Measurements from ENCODE around the gene WNT5A.

DNA sequence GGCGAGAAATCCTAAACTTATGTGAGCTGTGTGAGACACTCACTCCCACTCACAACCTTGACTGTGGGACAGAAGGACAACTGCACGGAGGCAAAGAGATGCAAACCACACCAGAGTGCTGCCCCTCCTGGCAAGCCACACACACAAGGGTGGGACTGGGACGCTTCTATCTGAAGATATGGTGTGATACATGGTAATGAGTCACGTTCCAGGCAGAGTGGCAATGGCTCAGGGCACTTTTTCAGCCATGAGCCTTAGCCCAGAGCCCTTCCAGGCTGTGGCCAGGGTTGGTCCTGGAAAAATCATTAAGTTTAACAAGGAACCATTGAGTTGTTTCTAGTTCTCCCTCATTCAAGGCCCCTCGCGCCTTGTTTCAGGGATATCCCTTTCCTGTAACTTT, 56.1 kb downstream of the WNT5A start:
- TF ChIP-seq, protein P1, sequence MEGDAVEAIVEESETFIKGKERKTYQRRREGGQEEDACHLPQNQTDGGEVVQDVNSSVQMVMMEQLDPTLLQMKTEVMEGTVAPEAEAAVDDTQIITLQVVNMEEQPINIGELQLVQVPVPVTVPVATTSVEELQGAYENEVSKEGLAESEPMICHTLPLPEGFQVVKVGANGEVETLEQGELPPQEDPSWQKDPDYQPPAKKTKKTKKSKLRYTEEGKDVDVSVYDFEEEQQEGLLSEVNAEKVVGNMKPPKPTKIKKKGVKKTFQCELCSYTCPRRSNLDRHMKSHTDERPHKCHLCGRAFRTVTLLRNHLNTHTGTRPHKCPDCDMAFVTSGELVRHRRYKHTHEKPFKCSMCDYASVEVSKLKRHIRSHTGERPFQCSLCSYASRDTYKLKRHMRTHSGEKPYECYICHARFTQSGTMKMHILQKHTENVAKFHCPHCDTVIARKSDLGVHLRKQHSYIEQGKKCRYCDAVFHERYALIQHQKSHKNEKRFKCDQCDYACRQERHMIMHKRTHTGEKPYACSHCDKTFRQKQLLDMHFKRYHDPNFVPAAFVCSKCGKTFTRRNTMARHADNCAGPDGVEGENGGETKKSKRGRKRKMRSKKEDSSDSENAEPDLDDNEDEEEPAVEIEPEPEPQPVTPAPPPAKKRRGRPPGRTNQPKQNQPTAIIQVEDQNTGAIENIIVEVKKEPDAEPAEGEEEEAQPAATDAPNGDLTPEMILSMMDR (IDR thresholded peaks at IDR 0.05; ENCODE audit: low read depth, low read length, poor library complexity, severe bottlenecking), result no peak
- TF ChIP-seq EZH2phosphoT487 (IDR thresholded peaks at IDR 0.05; ENCODE audit: borderline replicate concordance, low read length), result no peak
